Endothelial cell of umbilical vein (primary cell): ENCODE results near the gene SH3BP5.

Experiments
- CTCF ChIP-seq, 2 donors: IDR thresholded peaks; 1 replicate in 1 of 2; 2 replicates in 1 of 2; pipeline ENCODE4 v1.5.1; 2011; ENCODE audit warnings: low read length in 2 of 2, mild to moderate bottlenecking in 2 of 2, moderate library complexity in 2 of 2, control low read depth in 1 of 2, inconsistent platforms in 1 of 2, low read depth in 1 of 2; ENCODE audit not compliant: insufficient read depth in 1 of 2; ENCODE audit errors: extremely low read depth in 1 of 2
- EZH2 ChIP-seq: IDR thresholded peaks from 2 replicates; pipeline ENCODE4 v1.6.1; 2012; ENCODE audit warnings: borderline replicate concordance, low read depth, mild to moderate bottlenecking, moderate library complexity, low read length, inconsistent platforms; ENCODE audit not compliant: severe bottlenecking
- POLR2AphosphoS5 ChIP-seq: IDR thresholded peaks from 2 replicates; pipeline ENCODE4 v1.6.1; 2012; ENCODE audit warnings: low read depth, mild to moderate bottlenecking, control low read depth, low read length, moderate library complexity; ENCODE audit not compliant: insufficient read depth

- TF ChIP-seq EZH2: no peak
- no peak for TF ChIP-seq CTCF (IDR thresholded peaks at IDR 0.05; ENCODE audit: extremely low read depth in 1 of 2, insufficient read depth in 1 of 2, low read depth in 1 of 2, low read length in 2 of 2)
- TF ChIP-seq POLR2AphosphoS5: no peak
These were observed 13.3 kb upstream of the SH3BP5 start for GRCh38 chr3:15345608-15346137.
